ENCODE measurements around the gene GRID2.
"Not testable (repeated sequence)": the region's sequence is repeated elsewhere in the genome, so short reads cannot be mapped to it uniquely, and the experiment has no call there.

GRID2 gene

DNA sequence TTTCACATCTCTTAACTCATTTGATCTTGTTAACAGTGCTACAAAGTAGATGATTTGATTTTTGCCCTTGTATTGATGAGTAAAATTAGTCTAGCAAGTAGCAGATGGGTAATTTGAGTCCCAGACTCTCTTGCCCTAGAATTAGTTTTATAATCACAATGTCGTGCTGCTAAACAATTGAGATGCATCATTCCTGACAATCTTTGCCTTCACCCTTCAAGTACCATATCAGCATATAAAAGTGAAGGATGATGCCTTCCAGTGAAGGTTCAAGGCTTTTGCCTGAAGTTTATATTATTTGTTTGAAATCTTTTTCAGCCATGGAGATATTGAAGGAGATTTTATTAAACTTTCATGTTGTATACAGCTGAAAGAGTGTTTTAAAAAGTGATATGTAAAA is 141.4 kb downstream of the GRID2 start:
- no peak overlapping the region for H3K4me3 Mint-ChIP-seq
- no peaks in the 10 kb centered on the region for H3K36me3 Mint-ChIP-seq
- H3K4me1 Mint-ChIP-seq: no peaks in the 10 kb centered on the region
- no peak for ATAC-seq
- no peaks in the 10 kb centered on the region for H3K27me3 Mint-ChIP-seq
- peaks cover 14% of the 10 kb centered on the region for H3K9me3 Mint-ChIP-seq
- H3K27ac Mint-ChIP-seq: no peak overlapping the region

DNA sequence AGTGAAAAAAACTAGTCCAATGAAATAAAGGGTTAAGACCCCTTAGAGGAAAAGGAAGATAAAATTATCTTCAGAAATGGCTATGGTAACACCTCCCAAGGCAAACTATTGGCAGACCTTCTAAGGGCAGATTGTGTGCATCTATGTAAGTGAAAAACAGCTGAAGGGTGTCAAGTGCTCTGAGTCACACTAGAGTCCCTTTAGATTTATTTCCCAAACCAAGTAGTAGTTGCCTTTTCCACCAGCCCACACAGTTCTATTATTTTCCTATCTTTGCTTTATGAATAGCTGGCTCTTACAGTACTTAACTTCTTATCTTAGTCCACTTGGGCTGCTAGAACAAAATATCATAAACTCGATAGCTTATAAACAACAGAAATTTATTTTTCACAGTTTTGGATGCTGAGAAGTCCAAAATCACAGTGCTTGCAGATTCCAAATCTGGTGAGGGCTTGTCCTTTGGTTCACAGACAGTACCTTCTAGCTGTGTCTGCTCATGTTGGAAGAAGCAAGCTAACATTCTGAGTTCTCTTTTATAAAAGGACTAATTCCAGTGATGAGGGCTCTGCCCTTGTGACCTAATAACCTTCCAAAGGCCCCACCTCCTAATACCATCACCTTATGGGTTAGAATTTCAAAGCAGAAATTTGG is 143.6 kb downstream of the GRID2 start:
- H3K4me3 Mint-ChIP-seq: no peak overlapping the region
- ATAC-seq: no peak
- H3K27ac Mint-ChIP-seq: no peak overlapping the region
- no peaks in the 10 kb centered on the region for H3K27me3 Mint-ChIP-seq
- H3K36me3 Mint-ChIP-seq: no peaks in the 10 kb centered on the region
- peaks cover 4% of the 10 kb centered on the region for H3K9me3 Mint-ChIP-seq
- H3K4me1 Mint-ChIP-seq: no peaks in the 10 kb centered on the region

DNA sequence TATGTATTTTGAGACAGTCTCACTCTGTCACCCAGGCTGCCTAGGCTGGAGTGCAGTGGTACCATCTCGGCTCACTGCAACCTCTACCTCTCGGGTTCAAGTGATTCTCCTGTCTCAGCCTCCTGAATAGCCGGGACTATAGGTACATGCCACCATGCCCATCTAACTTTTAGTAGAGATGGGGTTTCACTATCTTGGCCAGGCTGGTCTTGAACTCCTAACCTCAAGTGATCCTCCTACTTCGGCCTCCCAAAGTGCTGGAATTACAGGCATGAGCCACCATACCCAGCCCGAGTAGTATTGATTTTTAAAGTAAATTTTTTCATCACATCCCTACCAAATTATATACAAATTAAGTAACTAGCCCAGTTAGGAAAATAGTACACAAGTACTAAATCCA is 144.4 kb downstream of the GRID2 start:
- ATAC-seq: not testable (repeated sequence)

GRCh38 chr4:92450694-92451093 is 146.9 kb downstream of the GRID2 start:
- ATAC-seq: no peak
- Mint-ChIP-seq H3K9me3 (peaks cover 3% of the 10 kb centered on the region), H3K4me1 (no peaks in the 10 kb centered on the region), H3K27me3 (no peaks in the 10 kb centered on the region), H3K27ac (no peak overlapping the region), H3K36me3 (no peaks in the 10 kb centered on the region), H3K4me3 (no peak overlapping the region)

More for the DNA sequence above, 144.4 kb downstream of the GRID2 start:
- not testable (repeated sequence) for H3K27ac Mint-ChIP-seq, H3K36me3 Mint-ChIP-seq, H3K4me3 Mint-ChIP-seq, H3K27me3 Mint-ChIP-seq, H3K4me1 Mint-ChIP-seq, H3K9me3 Mint-ChIP-seq

- Mint-ChIP-seq H3K4me1 (no peaks in the 10 kb centered on the region), H3K27me3 (no peaks in the 10 kb centered on the region), H3K9me3 (peaks cover 3% of the 10 kb centered on the region), H3K27ac (no peak overlapping the region), H3K36me3 (no peaks in the 10 kb centered on the region), H3K4me3 (no peak overlapping the region)
- no peak for ATAC-seq
These were observed 148.0 kb downstream of the GRID2 start for GRCh38 chr4:92451782-92452181.

DNA sequence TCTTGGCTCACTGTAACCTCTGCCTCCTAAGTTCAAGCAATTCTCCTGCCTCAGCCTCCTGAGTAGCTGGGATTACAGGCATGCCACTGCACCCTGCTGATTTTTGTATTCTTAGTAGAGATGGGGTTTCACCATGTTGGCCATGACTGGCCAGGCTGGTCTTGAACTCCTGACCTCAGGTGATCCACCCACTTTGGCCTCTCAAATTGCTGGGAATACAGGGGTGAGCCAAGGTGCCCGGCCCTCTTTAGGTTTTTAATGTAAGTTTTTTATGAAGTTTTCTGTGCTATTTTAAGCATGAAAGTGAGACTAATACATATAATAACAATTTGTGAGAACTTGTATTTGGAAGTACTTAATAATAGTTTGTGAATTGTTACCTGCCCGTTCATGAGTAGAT is 148.6 kb downstream of the GRID2 start:
- ATAC-seq, H3K9me3 Mint-ChIP-seq, H3K27ac Mint-ChIP-seq, H3K4me3 Mint-ChIP-seq, H3K36me3 Mint-ChIP-seq, H3K27me3 Mint-ChIP-seq, H3K4me1 Mint-ChIP-seq: not testable (repeated sequence)

DNA sequence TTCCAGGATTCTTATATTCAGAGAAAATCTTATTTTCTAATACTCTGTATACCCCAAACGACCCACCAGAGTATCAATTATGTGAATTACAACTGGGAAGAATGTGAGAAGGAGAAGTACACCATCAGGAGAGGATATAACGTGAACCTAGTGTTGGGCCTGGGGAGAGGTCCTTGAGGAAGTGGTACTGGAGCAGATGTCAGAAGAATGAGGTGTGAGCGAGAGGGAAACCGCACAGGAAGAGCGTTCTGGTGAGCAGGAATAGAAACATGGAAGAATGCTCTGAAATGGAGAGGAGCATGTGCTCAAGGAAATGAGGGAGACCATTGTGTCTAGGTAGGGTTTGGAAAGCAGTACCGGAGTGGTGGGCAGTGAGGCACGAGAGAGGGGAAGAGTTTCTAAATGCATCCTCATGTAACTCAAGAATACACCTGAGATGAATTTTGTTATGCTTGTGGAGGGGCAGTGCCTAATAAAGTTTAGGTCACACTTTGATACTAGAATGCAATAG is 151.6 kb downstream of the GRID2 start:
- ATAC-seq: no peak
- H3K4me3 Mint-ChIP-seq: no peak overlapping the region
- no peak overlapping the region for H3K27ac Mint-ChIP-seq
- H3K4me1 Mint-ChIP-seq: no peaks in the 10 kb centered on the region
- H3K27me3 Mint-ChIP-seq: no peaks in the 10 kb centered on the region
- peaks cover 3% of the 10 kb centered on the region for H3K9me3 Mint-ChIP-seq
- H3K36me3 Mint-ChIP-seq: no peaks in the 10 kb centered on the region

DNA sequence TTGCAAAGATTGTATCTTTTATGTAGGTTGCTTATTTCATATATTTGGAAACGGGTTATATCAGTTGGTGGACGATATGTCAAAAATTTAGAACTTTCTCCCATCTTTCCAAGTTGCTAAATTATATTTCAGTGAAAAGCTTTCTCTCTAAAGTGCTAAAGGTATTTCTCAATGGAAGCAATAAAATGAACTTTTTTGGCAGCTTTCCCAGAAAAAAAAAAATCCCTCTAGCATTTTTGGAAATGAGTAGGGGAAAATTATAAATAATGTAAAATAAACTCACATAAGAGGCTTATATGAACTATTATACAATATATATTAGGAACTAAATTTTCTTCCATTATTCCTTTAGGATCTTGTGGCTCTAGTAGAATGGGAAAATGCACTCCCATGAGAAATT is 152.2 kb downstream of the GRID2 start:
- Mint-ChIP-seq H3K4me3 (no peak overlapping the region), H3K27me3 (no peaks in the 10 kb centered on the region)

GRCh38 chr4:92461732-92462131 is 158.0 kb downstream of the GRID2 start:
- ATAC-seq: no peak
- Mint-ChIP-seq H3K27me3 (no peaks in the 10 kb centered on the region), H3K4me1 (no peaks in the 10 kb centered on the region), H3K36me3 (no peaks in the 10 kb centered on the region), H3K9me3 (no peaks in the 10 kb centered on the region), H3K27ac (no peak overlapping the region), H3K4me3 (no peak overlapping the region)

More for the DNA sequence above, 152.2 kb downstream of the GRID2 start:
- no peak for ATAC-seq
- no peak overlapping the region for H3K27ac Mint-ChIP-seq
- H3K36me3 Mint-ChIP-seq: no peaks in the 10 kb centered on the region
- H3K9me3 Mint-ChIP-seq: peaks cover 3% of the 10 kb centered on the region
- no peaks in the 10 kb centered on the region for H3K4me1 Mint-ChIP-seq

GRCh38 chr4:92477298-92477697 is 173.5 kb downstream of the GRID2 start:
- Mint-ChIP-seq H3K4me3 (no peak overlapping the region), H3K4me1 (no peaks in the 10 kb centered on the region), H3K27ac (no peak overlapping the region), H3K9me3 (peaks cover 4% of the 10 kb centered on the region), H3K36me3 (no peaks in the 10 kb centered on the region), H3K27me3 (no peaks in the 10 kb centered on the region)
- no peak for ATAC-seq

DNA sequence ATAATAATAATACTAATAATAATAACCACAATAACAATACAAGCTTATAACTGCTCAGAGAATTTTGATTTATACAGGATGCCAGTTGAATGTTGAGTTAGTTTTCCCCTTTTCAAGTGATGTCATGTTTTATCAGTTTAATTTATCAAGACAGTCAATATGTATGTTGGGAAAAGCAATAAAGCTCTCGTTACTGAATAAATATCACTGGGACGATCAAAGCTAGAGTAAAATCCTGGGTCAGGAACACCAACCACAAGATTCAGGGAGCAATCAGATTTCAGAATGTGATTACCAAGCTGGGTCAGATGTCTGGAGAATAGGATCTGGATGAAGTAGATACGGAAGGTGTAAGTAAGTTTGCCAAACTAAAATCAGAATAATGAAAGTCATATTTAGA is 179.6 kb downstream of the GRID2 start:
- Mint-ChIP-seq H3K4me1 (no peaks in the 10 kb centered on the region), H3K36me3 (no peaks in the 10 kb centered on the region), H3K4me3 (no peak overlapping the region), H3K27me3 (no peaks in the 10 kb centered on the region), H3K27ac (no peak overlapping the region), H3K9me3 (peaks cover 4% of the 10 kb centered on the region)
- ATAC-seq: no peak

DNA sequence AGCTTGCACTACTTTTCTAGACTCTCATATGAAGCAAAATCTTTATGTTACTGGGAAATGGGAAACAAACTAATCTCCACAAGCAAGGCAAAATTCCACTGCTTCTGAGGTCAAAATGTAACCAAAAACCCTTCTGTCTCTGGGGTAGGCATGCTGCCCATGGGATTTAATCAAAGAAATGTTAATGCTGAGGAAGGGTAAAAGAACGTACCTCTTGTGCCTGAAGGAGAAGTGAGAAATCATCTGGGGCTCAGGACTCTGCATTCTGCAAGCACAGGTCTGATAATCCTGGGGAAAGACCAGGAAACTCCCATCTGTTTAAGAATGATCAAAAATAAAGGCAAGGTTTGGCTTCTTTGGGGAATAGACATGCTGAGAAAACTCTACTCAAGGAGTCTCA is 184.7 kb downstream of the GRID2 start:
- H3K9me3 Mint-ChIP-seq: peaks cover 4% of the 10 kb centered on the region
- no peaks in the 10 kb centered on the region for H3K27me3 Mint-ChIP-seq
- ATAC-seq: no peak
- no peak overlapping the region for H3K27ac Mint-ChIP-seq
- H3K36me3 Mint-ChIP-seq: no peaks in the 10 kb centered on the region
- no peak overlapping the region for H3K4me3 Mint-ChIP-seq
- no peaks in the 10 kb centered on the region for H3K4me1 Mint-ChIP-seq

GRCh38 chr4:92497141-92497540 is 193.4 kb downstream of the GRID2 start:
- H3K27ac Mint-ChIP-seq: no peak overlapping the region
- no peak overlapping the region for H3K4me3 Mint-ChIP-seq
- H3K27me3 Mint-ChIP-seq: no peaks in the 10 kb centered on the region
- no peaks in the 10 kb centered on the region for H3K9me3 Mint-ChIP-seq
- ATAC-seq: no peak
- no peaks in the 10 kb centered on the region for H3K4me1 Mint-ChIP-seq
- no peaks in the 10 kb centered on the region for H3K36me3 Mint-ChIP-seq

GRCh38 chr4:92501456-92501855 is 197.7 kb downstream of the GRID2 start:
- ATAC-seq: no peak
- Mint-ChIP-seq H3K27me3 (no peaks in the 10 kb centered on the region), H3K36me3 (no peaks in the 10 kb centered on the region), H3K9me3 (no peaks in the 10 kb centered on the region), H3K4me3 (no peak overlapping the region), H3K4me1 (no peaks in the 10 kb centered on the region), H3K27ac (no peak overlapping the region)

DNA sequence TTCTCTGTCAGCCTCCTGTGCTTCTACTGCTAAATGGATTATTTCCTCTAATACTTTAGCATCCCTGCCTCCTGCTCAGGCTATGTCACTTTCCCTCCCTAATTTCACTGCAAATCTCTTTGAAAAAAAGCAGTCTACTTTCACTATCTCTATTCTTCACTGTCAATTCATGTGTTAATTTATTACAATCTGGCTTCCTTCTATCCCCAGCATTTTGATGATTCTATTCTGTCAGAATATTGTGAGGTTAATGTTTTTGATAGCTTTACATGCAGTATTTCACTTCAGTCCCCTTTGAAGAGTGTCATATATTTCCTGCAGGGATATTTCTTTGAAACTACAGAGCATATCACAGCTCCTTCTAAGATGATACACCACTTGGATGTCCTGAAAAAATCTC is 203.2 kb downstream of the GRID2 start:
- Mint-ChIP-seq H3K9me3 (peaks cover 7% of the 10 kb centered on the region), H3K36me3 (no peaks in the 10 kb centered on the region), H3K27ac (no peak overlapping the region), H3K4me1 (no peaks in the 10 kb centered on the region), H3K4me3 (no peak overlapping the region), H3K27me3 (no peaks in the 10 kb centered on the region)
- ATAC-seq: no peak

DNA sequence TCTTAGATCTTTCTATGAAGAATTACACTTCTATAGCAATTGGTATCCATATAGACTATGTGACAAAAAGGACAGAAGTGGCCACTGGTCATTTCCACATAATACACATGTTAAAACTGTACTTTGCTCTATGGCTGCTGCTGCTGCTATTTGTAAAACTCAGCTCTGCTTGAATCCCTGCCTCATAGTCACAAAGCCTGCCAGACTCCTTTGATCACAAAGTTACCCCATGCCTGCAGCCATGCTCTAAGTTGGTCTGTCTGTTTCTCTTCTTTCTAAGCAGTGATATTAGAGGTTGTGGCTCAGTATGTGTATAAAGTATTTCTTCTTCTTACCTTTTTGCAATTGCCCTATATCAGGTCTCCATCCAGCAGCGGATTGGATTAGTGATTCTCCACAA is 210.9 kb downstream of the GRID2 start:
- H3K27me3 Mint-ChIP-seq: no peaks in the 10 kb centered on the region
- no peaks in the 10 kb centered on the region for H3K4me1 Mint-ChIP-seq
- ATAC-seq: no peak
- peaks cover 3% of the 10 kb centered on the region for H3K9me3 Mint-ChIP-seq
- no peaks in the 10 kb centered on the region for H3K36me3 Mint-ChIP-seq
- H3K27ac Mint-ChIP-seq: no peak overlapping the region
- H3K4me3 Mint-ChIP-seq: no peak overlapping the region

DNA sequence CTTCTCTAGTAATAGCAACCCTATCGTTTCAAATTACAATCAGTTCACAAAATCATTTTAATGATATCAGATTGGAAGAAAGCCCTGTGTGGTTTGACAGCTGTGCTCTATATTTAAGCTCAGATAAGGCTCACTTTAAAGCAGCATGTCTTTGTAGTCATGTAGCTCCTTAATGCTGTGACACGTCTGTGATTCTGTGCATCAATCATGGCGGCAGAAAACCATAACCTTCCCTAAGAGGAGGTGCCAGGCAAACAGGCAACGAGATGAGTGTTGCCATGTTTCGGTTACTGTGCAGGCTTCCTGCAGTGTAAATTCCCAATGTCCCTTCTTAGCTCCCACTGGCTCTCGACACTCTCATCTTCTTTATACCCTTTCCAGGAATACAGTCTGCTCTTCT is 212.7 kb downstream of the GRID2 start:
- ATAC-seq: no peak
- Mint-ChIP-seq H3K4me1 (no peaks in the 10 kb centered on the region), H3K27me3 (no peaks in the 10 kb centered on the region), H3K4me3 (no peak overlapping the region), H3K27ac (no peak overlapping the region), H3K36me3 (no peaks in the 10 kb centered on the region), H3K9me3 (no peaks in the 10 kb centered on the region)

Data from stimulated activated memory B cell treated with anti-CD40 and anti-IgM and Interleukin-4, amounts not matched to agents 10 μg/mL and 1 μg/mL and 100 μg/mL, for 72 hours (primary cell).